Right atrium auricular region (tissue), 2 donors: ENCODE results near the gene MAN2B2. TPM values are rescaled to one million over a fixed set of nuclear protein-coding genes. Genes with fewer than 3 reads are reported as not detected.

Experiments
- DNase-seq: peaks from one replicate; pipeline ENCODE4 v3.0.0-alpha.2; 2019; ENCODE audit warnings: low spot score
- H3K27ac ChIP-seq, 2 donors: fragments of 200-600 bp; sonication (generic); 1 replicate in 1 of 2; 2 replicates in 1 of 2; pipeline ENCODE4 v1.5.1; 2016 to 2019
- H3K27me3 ChIP-seq, 2 donors: fragments of 200-600 bp; sonication (generic); one replicate each; pipeline versions ENCODE4 v1.5.1 to v1.6.0; 2017 to 2019
- H3K36me3 ChIP-seq: fragments of 200-600 bp; sonication (generic); one replicate; pipeline ENCODE4 v1.5.1; 2016
- H3K4me1 ChIP-seq, 2 donors: fragments of 200-600 bp; sonication (generic); one replicate each; pipeline versions ENCODE4 v1.5.1 to v1.6.0; 2017 to 2019
- H3K4me3 ChIP-seq, 2 donors: fragments of 200-600 bp; sonication (generic); 1 replicate in 1 of 2; 2 replicates in 1 of 2; pipeline ENCODE4 v1.5.1; 2017 to 2019; ENCODE audit warnings: mild to moderate bottlenecking in 1 of 2, moderate library complexity in 1 of 2
- H3K9me3 ChIP-seq, 2 donors: fragments of 200-600 bp; sonication (generic); one replicate each; pipeline ENCODE4 v1.5.1; 2019
- CTCF ChIP-seq, 2 donors: fragments of 200-600 bp; sonication (generic); IDR thresholded peaks; one replicate each; pipeline ENCODE4 v1.5.1; 2019; ENCODE audit warnings: antibody characterized with exemption in 2 of 2
- total RNA-seq, 2 donors: library from RNA; depleted of rRNA; stranded (reverse); fragments of >200 nt; gene quantifications; one replicate each; pipeline ENCODE4 v1.1.0, GENCODE V29; 2016

MAN2B2 gene
- total RNA-seq, 2 donors from 2014 or later: 23.7 to 25.5 TPM

GRCh38 chr4:6580353-6580752, 5.4 kb downstream of the MAN2B2 start:
- DNase-seq: no peak
- no peak for TF ChIP-seq CTCF (IDR thresholded peaks at IDR 0.05)
- peaks cover 33% of the 10 kb centered on the region for H3K36me3 ChIP-seq
- H3K4me1 ChIP-seq: peaks cover 0 to 9% of the 10 kb centered on the region in 2 donors
- no peak overlapping the region for H3K27ac ChIP-seq
- no peaks in the 10 kb centered on the region for H3K9me3 ChIP-seq
- H3K27me3 ChIP-seq: no peaks in the 10 kb centered on the region
- no peak overlapping the region for H3K4me3 ChIP-seq

DNA sequence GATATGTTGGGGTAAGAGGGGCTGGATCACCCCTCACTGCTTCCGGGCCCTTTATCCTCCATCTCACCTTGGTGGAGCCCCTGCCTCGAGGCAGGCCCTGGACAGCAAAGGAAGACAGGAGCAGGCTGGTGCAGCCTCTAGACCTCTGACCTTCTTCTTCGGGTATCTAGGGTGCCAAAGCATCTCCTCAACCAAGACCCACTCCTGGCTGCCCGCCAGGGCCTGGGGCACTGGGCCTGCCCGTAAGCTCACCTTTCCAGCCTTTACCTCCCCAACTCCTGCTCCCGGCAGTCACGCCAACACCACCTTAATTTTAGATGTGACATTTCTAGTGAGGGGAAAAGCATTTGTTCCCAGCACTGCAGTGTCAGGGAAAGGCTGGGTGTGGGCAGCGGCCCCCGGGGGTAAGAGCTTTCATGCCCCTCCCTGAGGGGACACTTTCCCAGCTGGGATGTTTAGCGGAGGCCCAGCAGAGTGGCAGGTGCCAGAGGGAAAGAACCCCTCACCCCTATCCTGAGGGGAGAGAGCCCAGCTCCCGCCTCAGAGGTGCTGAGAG, 6.7 kb downstream of the MAN2B2 start:
- no peak for TF ChIP-seq CTCF (IDR thresholded peaks at IDR 0.05)
- no peak for DNase-seq
- Histone ChIP-seq H3K4me1 (no peaks in the 10 kb centered on the region), H3K27ac (no peak overlapping the region), H3K27me3 (no peaks in the 10 kb centered on the region), H3K9me3 (no peaks in the 10 kb centered on the region), H3K4me3 (no peak overlapping the region), H3K36me3 (peaks cover 33% of the 10 kb centered on the region)

DNA sequence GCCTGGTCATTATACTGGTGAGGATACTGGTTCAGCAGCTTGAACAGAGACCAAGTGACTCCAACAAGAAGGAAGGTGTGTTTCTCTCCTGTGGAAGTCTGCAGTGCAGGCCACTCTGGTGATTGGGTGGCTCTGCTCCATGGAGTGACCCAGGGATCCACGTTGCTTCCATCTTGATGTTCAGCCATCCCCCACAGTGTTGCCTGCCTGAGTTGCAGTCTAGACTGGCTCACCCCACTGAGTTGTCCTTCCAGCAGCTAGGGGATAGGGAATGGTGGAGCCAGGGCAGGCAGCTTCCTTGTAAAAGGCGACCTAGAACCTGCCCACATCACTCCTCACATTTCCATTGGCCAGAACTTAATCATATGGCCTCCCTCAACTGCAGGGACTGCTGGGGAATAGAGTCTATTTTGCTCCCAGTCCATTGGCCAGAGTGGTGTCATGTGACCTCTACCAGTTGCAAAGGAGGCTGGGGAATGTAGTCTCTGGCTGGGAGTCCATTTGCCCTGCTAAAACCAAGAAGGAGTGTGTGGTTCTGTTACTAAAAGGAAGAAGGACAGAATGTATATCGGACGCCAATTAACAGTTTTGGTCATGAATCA, 8.0 kb downstream of the MAN2B2 start:
- Histone ChIP-seq H3K27me3 (no peaks in the 10 kb centered on the region), H3K9me3 (no peaks in the 10 kb centered on the region), H3K4me1 (no peaks in the 10 kb centered on the region), H3K36me3 (peaks cover 33% of the 10 kb centered on the region), H3K4me3 (no peak overlapping the region), H3K27ac (no peak overlapping the region)
- no peak for TF ChIP-seq CTCF (IDR thresholded peaks at IDR 0.05)
- no peak for DNase-seq

- TF ChIP-seq CTCF (IDR thresholded peaks at IDR 0.05): no peak
- no peak overlapping the region for H3K4me3 ChIP-seq
- no peaks in the 10 kb centered on the region for H3K4me1 ChIP-seq
- no peaks in the 10 kb centered on the region for H3K9me3 ChIP-seq
- H3K27ac ChIP-seq: no peak overlapping the region
- peaks cover 28% of the 10 kb centered on the region for H3K36me3 ChIP-seq
- DNase-seq: no peak
- no peaks in the 10 kb centered on the region for H3K27me3 ChIP-seq
Observed at GRCh38 chr4:6584865-6585264, 9.9 kb downstream of the MAN2B2 start.

- H3K27ac ChIP-seq: no peak overlapping the region
- TF ChIP-seq CTCF (IDR thresholded peaks at IDR 0.05): no peak
- H3K4me1 ChIP-seq: no peaks in the 10 kb centered on the region
- no peak for DNase-seq
- H3K36me3 ChIP-seq: peaks cover 16% of the 10 kb centered on the region
- no peaks in the 10 kb centered on the region for H3K27me3 ChIP-seq
- no peaks in the 10 kb centered on the region for H3K9me3 ChIP-seq
- H3K4me3 ChIP-seq: no peak overlapping the region
Observed at GRCh38 chr4:6586715-6587325, 11.8 kb downstream of the MAN2B2 start.
